ENCODE data around the gene LRRC4.

Gene LRRC4

DNA sequence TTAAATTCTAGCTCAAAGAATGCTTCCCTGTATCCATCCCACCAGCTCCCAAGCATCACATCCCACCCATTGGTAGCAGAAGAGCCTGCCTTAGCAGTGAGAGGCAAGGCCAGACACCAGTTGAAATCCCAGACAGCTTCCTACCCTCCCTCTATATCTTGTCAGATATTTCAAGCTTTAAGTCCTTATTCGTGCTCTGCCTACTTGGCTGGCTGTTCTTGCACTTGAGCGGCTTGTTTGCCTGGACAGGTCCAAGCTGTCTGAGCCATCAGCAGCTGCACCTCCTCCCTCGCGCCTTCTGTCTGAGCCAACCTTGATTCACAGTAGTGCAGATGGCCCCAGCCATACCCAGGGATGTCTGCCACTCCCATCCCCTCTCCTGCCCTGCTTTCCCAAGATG is 16.4 kb downstream of the LRRC4 start:
- H3K9me3 ChIP-seq (ENCODE audit: low read depth, low read length), result no peaks in the 10 kb centered on the region
- no peak overlapping the region for H3K9ac ChIP-seq (ENCODE audit: insufficient read length)
- no peak for TF ChIP-seq POLR2AphosphoS5 (IDR thresholded peaks at IDR 0.05; ENCODE audit: borderline replicate concordance, low read depth, low read length)
- no peak for TF ChIP-seq FOXP2 (optimal IDR thresholded peaks at IDR 0.05; ENCODE audit: control extremely low read depth, extremely low read length, insufficient read depth)
- H3K4me3 ChIP-seq, result no peak overlapping the region
- H3K27ac ChIP-seq, result no peak overlapping the region
- peaks cover 12% of the 10 kb centered on the region for H3K36me3 ChIP-seq (ENCODE audit: insufficient read depth, low read length)
- no peak for DNase-seq (ENCODE audit: low read depth, low spot score)

DNA sequence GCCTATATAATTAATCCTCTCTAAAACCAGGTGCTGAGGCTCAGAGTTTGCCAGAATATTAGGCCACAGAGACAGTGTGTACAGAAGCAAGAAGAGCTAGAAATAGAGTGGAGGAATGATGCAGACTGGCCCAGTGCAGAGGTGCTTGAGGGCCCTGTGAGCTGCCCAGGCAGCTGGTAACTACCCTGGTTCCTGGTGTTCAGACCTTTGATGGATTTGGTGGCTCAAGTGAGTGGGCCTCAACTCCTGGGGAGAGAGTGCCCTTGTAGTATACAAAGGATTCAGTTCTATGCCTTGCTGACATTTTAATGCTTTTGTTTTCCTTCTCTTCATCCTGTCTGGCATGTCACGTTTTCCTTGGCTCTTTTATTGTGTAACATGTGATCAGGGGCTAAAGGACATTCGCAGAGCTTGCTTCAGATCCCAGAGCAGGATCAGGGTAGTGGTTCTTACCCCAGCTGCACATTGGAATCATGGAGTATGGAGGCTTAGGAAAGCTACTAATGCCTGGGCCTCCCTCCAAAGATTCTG is 20.0 kb downstream of the LRRC4 start:
- Histone ChIP-seq H3K4me3 (no peak overlapping the region), H3K27ac (no peak overlapping the region), H3K9me3 (ENCODE audit: low read depth, low read length) (no peaks in the 10 kb centered on the region), H3K9ac (ENCODE audit: insufficient read length) (no peak overlapping the region), H3K36me3 (ENCODE audit: insufficient read depth, low read length) (peaks cover 15% of the 10 kb centered on the region)
- DNase-seq (ENCODE audit: low read depth, low spot score), result no peak
- no peak for TF ChIP-seq FOXP2 (optimal IDR thresholded peaks at IDR 0.05; ENCODE audit: control extremely low read depth, extremely low read length, insufficient read depth)
- TF ChIP-seq EZH2 (IDR thresholded peaks at IDR 0.05), result no peak
- no peak for TF ChIP-seq POLR2AphosphoS5 (IDR thresholded peaks at IDR 0.05; ENCODE audit: borderline replicate concordance, low read depth, low read length)

DNA sequence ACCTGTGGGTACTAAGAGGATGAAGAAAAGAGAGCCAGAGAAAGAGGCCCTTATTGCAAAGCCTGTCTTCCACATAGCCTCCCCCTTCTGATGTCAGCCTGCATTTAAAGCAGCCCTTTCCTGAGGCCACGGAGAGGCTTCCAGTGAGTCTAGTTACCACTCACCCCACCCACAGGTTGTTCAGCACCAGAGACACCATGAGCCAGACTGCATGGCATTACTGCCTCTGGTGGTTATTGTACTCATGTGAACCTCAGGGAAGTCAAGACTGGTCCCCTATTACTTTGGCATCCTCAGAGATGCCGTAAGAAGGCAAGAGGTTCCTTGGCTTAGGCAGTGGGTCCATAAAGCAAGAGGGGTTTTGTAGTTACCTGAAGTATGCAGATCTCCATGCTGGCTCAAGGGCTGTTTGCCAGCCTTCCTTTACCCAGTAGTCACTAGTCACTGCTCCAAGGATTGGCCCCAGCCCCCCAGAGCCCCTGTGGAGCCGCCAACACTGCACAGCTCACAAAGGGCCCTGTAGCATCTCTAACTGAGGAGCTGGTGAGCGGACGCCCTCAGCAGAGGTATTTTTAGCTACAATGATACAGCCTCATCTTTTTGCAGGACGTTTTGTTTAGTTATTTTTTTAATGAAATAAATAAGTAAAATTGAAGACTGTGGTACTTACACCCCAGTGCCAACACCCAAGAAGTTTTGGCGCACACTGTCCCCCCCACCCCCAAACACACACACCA is 20.7 kb downstream of the LRRC4 start:
- H3K4me3 ChIP-seq, result no peak overlapping the region
- TF ChIP-seq FOXP2 (optimal IDR thresholded peaks at IDR 0.05; ENCODE audit: control extremely low read depth, extremely low read length, insufficient read depth) (no peak), EZH2 (IDR thresholded peaks at IDR 0.05) (no peak), POLR2AphosphoS5 (IDR thresholded peaks at IDR 0.05; ENCODE audit: borderline replicate concordance, low read depth, low read length) (no peak)
- no peak overlapping the region for H3K27ac ChIP-seq
- H3K36me3 ChIP-seq (ENCODE audit: insufficient read depth, low read length), result peaks cover 17% of the 10 kb centered on the region
- no peak overlapping the region for H3K9ac ChIP-seq (ENCODE audit: insufficient read length)
- no peaks in the 10 kb centered on the region for H3K9me3 ChIP-seq (ENCODE audit: low read depth, low read length)
- no peak for DNase-seq (ENCODE audit: low read depth, low spot score)

DNA sequence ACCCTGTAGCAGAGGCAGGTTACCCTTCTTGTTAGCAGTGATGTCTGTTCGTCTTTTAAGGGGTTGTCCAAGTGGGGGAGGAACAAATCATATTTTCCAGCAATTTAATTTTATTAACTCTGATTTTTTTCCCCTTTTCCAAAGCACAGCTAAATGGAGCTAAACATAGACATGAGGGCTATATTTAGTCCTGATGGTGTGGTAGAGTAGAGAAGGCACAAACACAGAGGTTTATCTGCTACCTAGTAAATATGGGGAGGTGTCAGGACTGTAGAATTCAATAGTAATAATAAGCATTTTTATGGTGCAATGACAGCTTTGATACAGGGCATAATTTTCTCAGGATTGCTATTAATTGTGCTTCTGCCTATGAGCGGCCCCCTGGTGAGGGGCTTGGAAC is 22.5 kb downstream of the LRRC4 start:
- TF ChIP-seq POLR2AphosphoS5 (IDR thresholded peaks at IDR 0.05; ENCODE audit: borderline replicate concordance, low read depth, low read length) (no peak), EZH2 (IDR thresholded peaks at IDR 0.05) (no peak), FOXP2 (optimal IDR thresholded peaks at IDR 0.05; ENCODE audit: control extremely low read depth, extremely low read length, insufficient read depth) (no peak)
- H3K9ac ChIP-seq (ENCODE audit: insufficient read length), result no peak overlapping the region
- H3K27ac ChIP-seq, result no peak overlapping the region
- no peak for DNase-seq (ENCODE audit: low read depth, low spot score)
- H3K36me3 ChIP-seq (ENCODE audit: insufficient read depth, low read length), result peaks cover 19% of the 10 kb centered on the region; the same call in 1 of the 2 replicates
- H3K4me3 ChIP-seq, result no peak overlapping the region
- no peaks in the 10 kb centered on the region for H3K9me3 ChIP-seq (ENCODE audit: low read depth, low read length)

DNA sequence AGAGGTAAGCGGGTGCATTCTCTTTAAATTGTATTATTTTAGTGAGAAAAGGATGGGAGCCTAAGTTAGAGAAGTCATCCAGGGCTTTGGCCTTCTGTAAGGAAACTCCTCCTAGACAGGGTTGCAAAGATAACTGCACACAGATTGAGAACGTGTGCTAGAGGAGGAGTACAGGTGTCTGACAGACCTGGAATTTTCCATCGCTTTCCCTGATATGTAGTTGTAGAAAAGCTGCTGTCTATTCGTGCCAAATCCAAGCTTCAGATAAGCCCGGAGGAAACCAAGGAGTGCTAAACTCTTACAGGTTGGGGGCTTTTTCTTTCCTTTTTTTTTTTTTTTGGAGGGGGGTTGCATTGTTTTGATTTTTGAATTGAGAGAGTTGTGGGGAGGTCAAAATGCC is 23.1 kb downstream of the LRRC4 start:
- Histone ChIP-seq H3K36me3 (ENCODE audit: insufficient read depth, low read length) (peaks cover 19% of the 10 kb centered on the region; the same call in 1 of the 2 replicates), H3K27ac (no peak overlapping the region), H3K4me3 (no peak overlapping the region), H3K9me3 (ENCODE audit: low read depth, low read length) (no peaks in the 10 kb centered on the region), H3K9ac (ENCODE audit: insufficient read length) (no peak overlapping the region)
- TF ChIP-seq POLR2AphosphoS5 (IDR thresholded peaks at IDR 0.05; ENCODE audit: borderline replicate concordance, low read depth, low read length) (no peak), EZH2 (IDR thresholded peaks at IDR 0.05) (no peak), FOXP2 (optimal IDR thresholded peaks at IDR 0.05; ENCODE audit: control extremely low read depth, extremely low read length, insufficient read depth) (no peak)
- DNase-seq (ENCODE audit: low read depth, low spot score), result no peak

DNA sequence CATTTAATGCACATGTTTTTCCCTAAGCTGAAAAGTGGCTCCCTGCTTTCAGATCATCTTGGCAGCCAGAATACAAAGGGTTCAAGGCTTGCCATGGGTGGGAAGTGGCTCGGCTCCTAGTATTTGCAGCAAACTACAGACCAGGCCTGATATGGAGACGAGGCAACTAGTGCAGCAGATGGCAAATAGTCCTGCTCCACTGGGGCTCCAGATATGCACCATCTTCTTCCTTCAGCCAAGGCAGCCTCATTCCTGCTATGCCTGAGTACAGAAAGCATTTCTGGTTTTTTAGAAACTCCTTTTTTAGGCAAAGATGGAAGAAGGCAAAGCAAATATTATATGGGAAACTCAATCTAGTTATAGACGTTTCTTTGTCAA is 23.9 kb downstream of the LRRC4 start:
- DNase-seq (ENCODE audit: low read depth, low spot score), result no peak

DNA sequence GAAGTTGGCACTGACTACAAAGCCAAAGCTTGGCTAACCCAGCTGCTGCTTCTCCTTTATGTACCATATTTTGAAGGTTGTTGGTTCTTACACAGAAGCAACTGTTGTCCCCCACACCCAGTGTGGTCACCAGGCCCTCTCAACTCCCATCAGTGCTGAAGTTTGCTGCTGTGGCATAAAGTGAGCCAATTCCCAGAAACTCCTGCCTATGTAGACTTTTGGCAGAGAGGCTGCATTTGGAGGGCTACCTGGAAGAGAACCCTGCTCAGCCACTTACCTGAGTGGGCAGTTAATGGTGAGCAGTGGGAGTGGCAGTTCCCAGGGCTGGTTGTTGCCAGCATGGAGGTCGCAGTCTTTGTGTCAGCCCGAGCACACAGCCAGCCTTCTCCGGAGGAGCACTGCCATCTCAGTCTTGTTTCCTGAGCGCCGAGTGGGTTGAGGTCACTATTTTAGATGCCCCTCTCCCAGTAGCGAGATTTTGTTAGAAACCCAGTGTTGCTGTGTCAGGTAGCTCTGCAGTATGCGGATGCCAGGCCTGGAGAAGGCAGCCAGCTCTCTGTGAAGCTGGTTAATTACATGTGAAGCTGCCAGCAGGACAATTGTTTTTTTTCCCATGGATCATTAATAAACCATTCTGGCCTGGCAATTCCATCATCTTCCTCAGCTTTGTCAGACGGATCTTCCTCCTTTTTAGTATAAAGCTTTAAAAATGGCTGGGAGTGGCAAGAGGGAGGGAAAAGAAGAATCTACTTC is 24.5 kb downstream of the LRRC4 start:
- Histone ChIP-seq H3K9ac (ENCODE audit: insufficient read length) (no peak overlapping the region), H3K36me3 (ENCODE audit: insufficient read depth, low read length) (peaks cover 15% of the 10 kb centered on the region; the same call in 1 of the 2 replicates)
- no peak for TF ChIP-seq POLR2AphosphoS5 (IDR thresholded peaks at IDR 0.05; ENCODE audit: borderline replicate concordance, low read depth, low read length)
- no peak for TF ChIP-seq FOXP2 (optimal IDR thresholded peaks at IDR 0.05; ENCODE audit: control extremely low read depth, extremely low read length, insufficient read depth)
- no peak for TF ChIP-seq EZH2 (IDR thresholded peaks at IDR 0.05)

More for the DNA sequence above, 23.9 kb downstream of the LRRC4 start:
- Histone ChIP-seq H3K36me3 (ENCODE audit: insufficient read depth, low read length) (peaks cover 16% of the 10 kb centered on the region; the same call in 1 of the 2 replicates), H3K9ac (ENCODE audit: insufficient read length) (no peak overlapping the region), H3K9me3 (ENCODE audit: low read depth, low read length) (no peaks in the 10 kb centered on the region), H3K4me3 (no peak overlapping the region), H3K27ac (no peak overlapping the region)
- TF ChIP-seq FOXP2 (optimal IDR thresholded peaks at IDR 0.05; ENCODE audit: control extremely low read depth, extremely low read length, insufficient read depth) (no peak), EZH2 (IDR thresholded peaks at IDR 0.05) (no peak), POLR2AphosphoS5 (IDR thresholded peaks at IDR 0.05; ENCODE audit: borderline replicate concordance, low read depth, low read length) (no peak)

DNA sequence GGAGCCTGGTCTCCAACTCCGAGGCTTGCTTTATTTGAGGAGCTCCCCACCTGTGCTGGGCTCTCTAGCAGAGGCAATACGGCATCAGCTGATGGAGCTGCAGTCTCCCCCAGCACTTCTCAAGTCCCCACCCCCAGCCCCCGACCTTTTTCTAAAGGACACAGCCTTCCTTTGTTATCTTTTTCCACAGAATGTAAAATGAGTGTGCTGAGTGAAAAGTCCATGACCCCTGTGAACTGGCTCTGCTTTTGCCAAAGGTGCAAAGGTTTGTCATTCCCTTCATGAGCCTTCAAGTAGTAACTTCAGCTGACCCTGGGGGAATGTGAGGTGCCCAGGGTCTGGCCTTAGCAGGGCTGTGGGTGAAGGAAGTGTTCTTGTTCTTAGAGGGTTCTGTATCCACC is 25.5 kb downstream of the LRRC4 start:
- no peak overlapping the region for H3K4me3 ChIP-seq
- H3K36me3 ChIP-seq (ENCODE audit: insufficient read depth, low read length), result peaks cover 18% of the 10 kb centered on the region
- DNase-seq (ENCODE audit: low read depth, low spot score), result no peak
- no peak overlapping the region for H3K27ac ChIP-seq
- H3K9ac ChIP-seq (ENCODE audit: insufficient read length), result no peak overlapping the region
- no peaks in the 10 kb centered on the region for H3K9me3 ChIP-seq (ENCODE audit: low read depth, low read length)
- no peak for TF ChIP-seq FOXP2 (optimal IDR thresholded peaks at IDR 0.05; ENCODE audit: control extremely low read depth, extremely low read length, insufficient read depth)
- TF ChIP-seq EZH2 (IDR thresholded peaks at IDR 0.05), result no peak
- TF ChIP-seq POLR2AphosphoS5 (IDR thresholded peaks at IDR 0.05; ENCODE audit: borderline replicate concordance, low read depth, low read length), result no peak

More for the DNA sequence above, 24.5 kb downstream of the LRRC4 start:
- no peak for DNase-seq (ENCODE audit: low read depth, low spot score)
- Histone ChIP-seq H3K27ac (no peak overlapping the region), H3K4me3 (no peak overlapping the region), H3K9me3 (ENCODE audit: low read depth, low read length) (no peaks in the 10 kb centered on the region)

Measured in SK-N-MC (cell line).